ENCODE data around the gene PSMD14. TPM values are rescaled to one million over a fixed set of nuclear protein-coding genes. Genes with fewer than 3 reads are reported as not detected.

Gene PSMD14
- total RNA-seq, 1 experiment from 2014 or later, result 118 TPM

- no peak for ATAC-seq
These were observed 61.1 kb downstream of the PSMD14 start for GRCh38 chr2:161369311-161369710.

More at GRCh38 chr2:161369311-161369710, 61.1 kb downstream of the PSMD14 start:
- no TSS peak for BruUV-seq (replicated peaks)
- no peak for TF ChIP-seq SRF (IDR thresholded peaks at IDR 0.05; ENCODE audit: low read depth)
- TF ChIP-seq TCF7L2 (IDR thresholded peaks at IDR 0.05; ENCODE audit: borderline replicate concordance, extremely low read depth, insufficient read depth, insufficient read length), result no peak
- TF ChIP-seq SIN3A (IDR thresholded peaks at IDR 0.05; ENCODE audit: low read depth), result no peak
- TF ChIP-seq POLR2A (IDR thresholded peaks at IDR 0.05; ENCODE audit: borderline replicate concordance, extremely low read depth, insufficient read depth, insufficient read length), result no peak
- no peak for TF ChIP-seq EZH2 (IDR thresholded peaks at IDR 0.05)
- TF ChIP-seq JUND (IDR thresholded peaks at IDR 0.05), result no peak
- no peak for TF ChIP-seq ELF1 (IDR thresholded peaks at IDR 0.05; ENCODE audit: borderline replicate concordance, low read depth)
- no peak for TF ChIP-seq EZH2phosphoT487 (IDR thresholded peaks at IDR 0.05; ENCODE audit: borderline replicate concordance)
- TF ChIP-seq, protein P1, sequence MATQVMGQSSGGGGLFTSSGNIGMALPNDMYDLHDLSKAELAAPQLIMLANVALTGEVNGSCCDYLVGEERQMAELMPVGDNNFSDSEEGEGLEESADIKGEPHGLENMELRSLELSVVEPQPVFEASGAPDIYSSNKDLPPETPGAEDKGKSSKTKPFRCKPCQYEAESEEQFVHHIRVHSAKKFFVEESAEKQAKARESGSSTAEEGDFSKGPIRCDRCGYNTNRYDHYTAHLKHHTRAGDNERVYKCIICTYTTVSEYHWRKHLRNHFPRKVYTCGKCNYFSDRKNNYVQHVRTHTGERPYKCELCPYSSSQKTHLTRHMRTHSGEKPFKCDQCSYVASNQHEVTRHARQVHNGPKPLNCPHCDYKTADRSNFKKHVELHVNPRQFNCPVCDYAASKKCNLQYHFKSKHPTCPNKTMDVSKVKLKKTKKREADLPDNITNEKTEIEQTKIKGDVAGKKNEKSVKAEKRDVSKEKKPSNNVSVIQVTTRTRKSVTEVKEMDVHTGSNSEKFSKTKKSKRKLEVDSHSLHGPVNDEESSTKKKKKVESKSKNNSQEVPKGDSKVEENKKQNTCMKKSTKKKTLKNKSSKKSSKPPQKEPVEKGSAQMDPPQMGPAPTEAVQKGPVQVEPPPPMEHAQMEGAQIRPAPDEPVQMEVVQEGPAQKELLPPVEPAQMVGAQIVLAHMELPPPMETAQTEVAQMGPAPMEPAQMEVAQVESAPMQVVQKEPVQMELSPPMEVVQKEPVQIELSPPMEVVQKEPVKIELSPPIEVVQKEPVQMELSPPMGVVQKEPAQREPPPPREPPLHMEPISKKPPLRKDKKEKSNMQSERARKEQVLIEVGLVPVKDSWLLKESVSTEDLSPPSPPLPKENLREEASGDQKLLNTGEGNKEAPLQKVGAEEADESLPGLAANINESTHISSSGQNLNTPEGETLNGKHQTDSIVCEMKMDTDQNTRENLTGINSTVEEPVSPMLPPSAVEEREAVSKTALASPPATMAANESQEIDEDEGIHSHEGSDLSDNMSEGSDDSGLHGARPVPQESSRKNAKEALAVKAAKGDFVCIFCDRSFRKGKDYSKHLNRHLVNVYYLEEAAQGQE (IDR thresholded peaks at IDR 0.05; ENCODE audit: low read depth), result no peak
- TF ChIP-seq, protein P2, sequence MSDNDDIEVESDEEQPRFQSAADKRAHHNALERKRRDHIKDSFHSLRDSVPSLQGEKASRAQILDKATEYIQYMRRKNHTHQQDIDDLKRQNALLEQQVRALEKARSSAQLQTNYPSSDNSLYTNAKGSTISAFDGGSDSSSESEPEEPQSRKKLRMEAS (IDR thresholded peaks at IDR 0.05), result no peak
- TF ChIP-seq RAD21 (IDR thresholded peaks at IDR 0.05; ENCODE audit: low read depth), result no peak
- TF ChIP-seq ZNF274 (IDR thresholded peaks at IDR 0.05; ENCODE audit: low read depth, low read length), result no peak
- Histone ChIP-seq H3K4me3 (replicated peaks in 1 of 2; ENCODE audit: low read depth in 1 of 2, low read length in 2 of 2) (no peak overlapping the region), H3K9ac (ENCODE audit: low read length) (no peak overlapping the region), H3K36me3 (ENCODE audit: control insufficient read depth in 1 of 2, insufficient read depth in 2 of 2, low read length in 2 of 2) (peaks cover 4 to 10% of the 10 kb centered on the region in 2 experiments; a peak in 3 of 4 replicates), H3K79me2 (ENCODE audit: insufficient read depth, low read length) (peaks cover 80% of the 10 kb centered on the region), H3K4me2 (ENCODE audit: low read length) (no peak overlapping the region), H3K9me3 (ENCODE audit: control insufficient read depth in 1 of 2, insufficient read depth in 1 of 2, low read depth in 1 of 2, low read length in 2 of 2) (no peaks in the 10 kb centered on the region), H3K4me1 (ENCODE audit: control insufficient read depth in 1 of 2, insufficient read depth in 2 of 2, low read length in 2 of 2) (no peaks in the 10 kb centered on the region), H3K9me2 (ENCODE audit: insufficient read depth) (no peaks in the 10 kb centered on the region), H4K20me1 (ENCODE audit: insufficient read depth) (peaks cover 15% of the 10 kb centered on the region; the same call in 1 of the 2 replicates), H3K27me3 (ENCODE audit: insufficient read depth, low read length) (no peaks in the 10 kb centered on the region), H3K27ac (ENCODE audit: low read depth, low read length) (no peak overlapping the region), H2AFZ (ENCODE audit: low read depth, low read length, poor library complexity, severe bottlenecking) (no peak overlapping the region)
- ChIA-PET RAD21 (ENCODE audit: low non-redundant PET in 1 of 2, low total read pairs in 2 of 2, uncharacterized antibody in 2 of 2, unreplicated experiment in 2 of 2) (no interaction called here), POLR2A (no interaction called here), CTCF (no interaction called here)
- DNase-seq (ENCODE audit: low read depth, low spot score), result no peak
- intact Hi-C loops (cut with micrococcal nuclease), result no loop called here

Data from HCT116 (cell line).